SK-N-SH (cell line): ENCODE data around the gene PAM. TPM values are rescaled to one million over a fixed set of nuclear protein-coding genes. Genes with fewer than 3 reads are reported as not detected.

Experiments used
- CTCF ChIA-PET: fragments of 300-600, 350-600 bp; formaldehyde crosslinking; extraction: SDS; loops from one replicate; lab custom pipeline; 2021; lab: Yijun Ruan, JAX
- POLR2A ChIA-PET: fragments of 350-600 bp; sonication (Branson Sonifier 250); formaldehyde crosslinking; extraction: SDS; loops from one replicate; lab custom pipeline; 2020; ENCODE audit warnings: antibody characterized with exemption, inconsistent platforms; lab: Yijun Ruan, JAX
- DNase-seq: peaks from one replicate; pipeline ENCODE4 v3.0.0; 2012
- H2AFZ ChIP-seq: fragments of 200-600 bp; sonication (generic); 2 replicates; pipeline ENCODE4 v1.8.1; 2016; ENCODE audit warnings: antibody characterized with exemption, mild to moderate bottlenecking, low read depth
- H3F3A ChIP-seq: fragments of 200-600 bp; sonication (generic); replicated peaks from 2 replicates; pipeline ENCODE3; 2016; ENCODE audit warnings: antibody characterized with exemption, mild to moderate bottlenecking; ENCODE audit not compliant: insufficient read depth
- H3K27ac ChIP-seq, 2 experiments: fragments of 200-500 bp in 1 of 2; fragments of 200-600 bp in 1 of 2; sonication (Bioruptor generic) in 1 of 2; sonication (generic), shearing (Covaris generic) in 1 of 2; 2 replicates each; pipeline versions ENCODE4 v1.5.1 to v1.6.1; 2014 to 2016; ENCODE audit warnings: low read depth in 2 of 2, inconsistent platforms in 1 of 2, low read length in 1 of 2, mild to moderate bottlenecking in 1 of 2, mixed read lengths in 1 of 2
- H3K27me3 ChIP-seq: fragments of 200-600 bp; sonication (generic), shearing (Covaris generic); 2 replicates; pipeline ENCODE4 v1.6.1; 2016; ENCODE audit warnings: mixed run types; ENCODE audit not compliant: insufficient read depth
- H3K36me3 ChIP-seq, 2 experiments: fragments of 200-500 bp in 1 of 2; fragments of 200-600 bp in 1 of 2; sonication (Bioruptor generic) in 1 of 2; sonication (generic) in 1 of 2; replicated peaks in 1 of 2; 2 replicates each; pipeline versions ENCODE3 to v1.5.1; 2014 to 2016; ENCODE audit warnings: low read length in 1 of 2, mild to moderate bottlenecking in 1 of 2; ENCODE audit not compliant: insufficient read depth in 2 of 2, control insufficient read depth in 1 of 2
- H3K4me1 ChIP-seq, 2 experiments: fragments of 200-500 bp in 1 of 2; fragments of 200-600 bp in 1 of 2; sonication (Bioruptor generic) in 1 of 2; sonication (generic), shearing (Covaris generic) in 1 of 2; 2 replicates each; pipeline versions ENCODE4 v1.5.1 to v1.6.1; 2014 to 2016; ENCODE audit warnings: low read depth in 1 of 2, low read length in 1 of 2, mixed run types in 1 of 2; ENCODE audit not compliant: insufficient read depth in 2 of 2, control insufficient read depth in 1 of 2
- H3K4me2 ChIP-seq: fragments of 200-600 bp; sonication (generic), shearing (Covaris generic); 2 replicates; pipeline ENCODE4 v1.6.1; 2017; ENCODE audit warnings: mixed run types
- H3K4me3 ChIP-seq, 2 experiments: fragments of 200-500 bp in 1 of 2; fragments of 200-600 bp in 1 of 2; sonication (Bioruptor generic) in 1 of 2; sonication (generic), shearing (Covaris generic) in 1 of 2; 2 replicates each; pipeline versions ENCODE4 v1.5.1 to v1.8.1; 2014 to 2016; ENCODE audit warnings: low read depth in 2 of 2, inconsistent platforms in 1 of 2, low read length in 1 of 2, mild to moderate bottlenecking in 1 of 2, mixed read lengths in 1 of 2, moderate library complexity in 1 of 2
- H3K79me2 ChIP-seq: fragments of 200-600 bp; sonication (generic); 2 replicates; pipeline ENCODE4 v1.8.1; 2017; ENCODE audit warnings: mild to moderate bottlenecking; ENCODE audit not compliant: insufficient read depth
- H3K9ac ChIP-seq: fragments of 200-600 bp; sonication (generic); 2 replicates; pipeline ENCODE4 v1.6.1; 2017; ENCODE audit warnings: mixed run types
- H3K9me2 ChIP-seq: fragments of 200-600 bp; sonication (generic); 2 replicates; pipeline ENCODE4 v1.6.1; 2017; ENCODE audit warnings: mixed run types
- H3K9me3 ChIP-seq: fragments of 200-600 bp; sonication (generic); 2 replicates; pipeline ENCODE4 v1.6.1; 2017; ENCODE audit warnings: mixed run types, mild to moderate bottlenecking, moderate library complexity
- H4K20me1 ChIP-seq: fragments of 200-600 bp; sonication (generic); 2 replicates; pipeline ENCODE4 v1.6.1; 2017; ENCODE audit warnings: mild to moderate bottlenecking, mixed run types; ENCODE audit not compliant: insufficient read depth
- CTCF ChIP-seq: fragments of 200-600 bp; sonication (generic); IDR thresholded peaks from 2 replicates; pipeline ENCODE4 v1.6.1; 2017; ENCODE audit warnings: antibody characterized with exemption, mild to moderate bottlenecking, moderate library complexity
- ELF1 ChIP-seq: IDR thresholded peaks from 2 replicates; pipeline ENCODE4 v1.4.0; 2012
- EP300 ChIP-seq, 2 experiments: IDR thresholded peaks; 2 replicates each; pipeline versions ENCODE4 v1.4.0 to v1.6.1; 2012; ENCODE audit warnings: borderline replicate concordance in 1 of 2, low read depth in 1 of 2, low read length in 1 of 2
- FOSL2 ChIP-seq: IDR thresholded peaks from 2 replicates; pipeline ENCODE4 v1.4.0; 2012; ENCODE audit warnings: low read depth, mild to moderate bottlenecking, moderate library complexity, borderline replicate concordance
- FOXM1 ChIP-seq: IDR thresholded peaks from 2 replicates; pipeline ENCODE4 v1.4.0; 2012; ENCODE audit warnings: low read depth, mild to moderate bottlenecking
- GABPA ChIP-seq: IDR thresholded peaks from 2 replicates; pipeline ENCODE4 v1.4.0; 2012; ENCODE audit warnings: low read depth, mild to moderate bottlenecking
- IRF3 ChIP-seq: fragments of 150-350 bp; IDR thresholded peaks from 2 replicates; pipeline ENCODE4 v1.6.1; 2016; ENCODE audit warnings: mild to moderate bottlenecking, low read depth, low read length
- JUND ChIP-seq: IDR thresholded peaks from 2 replicates; pipeline ENCODE4 v1.4.0; 2012
- MAX ChIP-seq: IDR thresholded peaks from 2 replicates; pipeline ENCODE4 v1.4.0; 2012; ENCODE audit warnings: low read depth
- MEF2A ChIP-seq: IDR thresholded peaks from 2 replicates; pipeline ENCODE4 v1.4.0; 2012; ENCODE audit warnings: low read depth, borderline replicate concordance
- NFIC ChIP-seq: IDR thresholded peaks from 2 replicates; pipeline ENCODE4 v1.4.0; 2012; ENCODE audit warnings: borderline replicate concordance
- POLR2AphosphoS5 ChIP-seq: IDR thresholded peaks from 2 replicates; pipeline ENCODE4 v1.6.1; 2012; ENCODE audit warnings: low read depth, low read length
- RAD21 ChIP-seq: IDR thresholded peaks from 2 replicates; pipeline ENCODE4 v1.6.1; 2012; ENCODE audit warnings: mild to moderate bottlenecking, low read length
- RCOR1 ChIP-seq: fragments of 150-350 bp; IDR thresholded peaks from 2 replicates; pipeline ENCODE4 v1.6.1; 2017; ENCODE audit warnings: antibody characterized with exemption, low read length
- RXRA ChIP-seq: IDR thresholded peaks from 2 replicates; pipeline ENCODE4 v1.4.0; 2012; ENCODE audit warnings: low read depth, mild to moderate bottlenecking, borderline replicate concordance
- SIN3A ChIP-seq: IDR thresholded peaks from 2 replicates; pipeline ENCODE4 v1.6.1; 2012; ENCODE audit warnings: low read depth, mild to moderate bottlenecking, low read length, moderate library complexity, borderline replicate concordance
- SMC3 ChIP-seq: IDR thresholded peaks from 2 replicates; pipeline ENCODE4 v1.6.1; 2012; ENCODE audit warnings: low read depth, low read length, improper control_type of control experiment
- TAF1 ChIP-seq: IDR thresholded peaks from 2 replicates; pipeline ENCODE4 v1.6.1; 2012; ENCODE audit warnings: low read depth, mild to moderate bottlenecking, low read length, moderate library complexity, borderline replicate concordance
- TCF12 ChIP-seq: IDR thresholded peaks from 2 replicates; pipeline ENCODE4 v1.4.0; 2012
- TEAD4 ChIP-seq: IDR thresholded peaks from 2 replicates; pipeline ENCODE4 v1.4.0; 2012; ENCODE audit warnings: mild to moderate bottlenecking, borderline replicate concordance; ENCODE audit not compliant: insufficient read depth
- USF2 ChIP-seq: fragments of 150-350 bp; IDR thresholded peaks from 2 replicates; pipeline ENCODE4 v1.6.1; 2017; ENCODE audit warnings: antibody characterized with exemption, low read length, low read depth, borderline replicate concordance
- YY1 ChIP-seq: IDR thresholded peaks from 2 replicates; pipeline ENCODE4 v1.4.0; 2012; ENCODE audit warnings: low read depth, mild to moderate bottlenecking
- ZBTB33 ChIP-seq: IDR thresholded peaks from 2 replicates; pipeline ENCODE4 v1.4.0; 2012; ENCODE audit warnings: low read depth, borderline replicate concordance
- WGBS: methylation state at CpG from one replicate; pipeline ENCODE4 v1.1.6; 2017; ENCODE audit warnings: low lambda C conversion rate; 5-methylcytosine and 5-hydroxymethylcytosine counted together
- polyA plus RNA-seq, 3 experiments: library from polyadenylated mRNA; depleted of rRNA; stranded (reverse); fragments of >200 nt; gene quantifications; 2 replicates each; pipeline ENCODE4 v1.2.3, GENCODE V29; 2012
- TF ChIP-seq, protein P1 (sequence below): IDR thresholded peaks from 2 replicates; pipeline ENCODE4 v1.4.0; 2012; ENCODE audit warnings: low read depth, borderline replicate concordance
- TF ChIP-seq, protein P2 (sequence below): IDR thresholded peaks from 2 replicates; pipeline ENCODE4; 2012

PAM gene
- polyA plus RNA-seq, 1 of the 3 experiments (the other 2 are of a cell fraction): 507 TPM

DNA sequence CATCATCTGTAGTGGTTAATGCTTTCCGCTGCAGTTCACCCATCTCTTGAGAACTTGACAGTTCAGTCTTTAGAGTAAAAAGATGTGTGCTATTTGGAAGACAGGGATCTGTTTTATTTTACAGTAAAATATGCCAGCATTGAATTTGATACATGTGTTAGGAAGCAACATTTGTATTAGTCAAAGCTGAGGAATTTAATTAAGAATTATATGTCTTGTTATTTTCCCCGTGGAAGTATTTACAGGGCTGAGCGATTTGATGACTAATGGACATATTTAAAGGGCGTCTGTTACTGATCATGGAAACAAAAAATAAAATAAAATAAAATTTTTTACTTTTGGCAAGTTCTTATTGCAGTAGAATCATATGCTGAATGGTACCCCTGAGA lies 101.3 kb downstream of the PAM start:
- Histone ChIP-seq H3K27ac (peak overlapping the region; percentile 94 to 96), H3K27me3 (no peaks in the 10 kb centered on the region), H4K20me1 (no peaks in the 10 kb centered on the region), H3K36me3 (no peaks in the 10 kb centered on the region), H3K4me2 (peak overlapping the region; percentile 76), H3F3A (peaks cover 63% of the 10 kb centered on the region), H2AFZ (no peak overlapping the region), H3K79me2 (peaks cover 28% of the 10 kb centered on the region), H3K9ac (peak overlapping the region; percentile 58; the same call in 1 of the 2 replicates), H3K9me3 (no peaks in the 10 kb centered on the region), H3K4me3 (peak overlapping the region; percentile 26 to 50; a peak in 3 of 4 replicates), H3K4me1 (peaks cover 4 to 39% of the 10 kb centered on the region in 2 experiments; a peak in 3 of 4 replicates), H3K9me2 (no peaks in the 10 kb centered on the region)
- no peak for TF ChIP-seq IRF3
- TF ChIP-seq FOSL2: peak; percentile 90
- TF ChIP-seq TCF12: peak; percentile 100
- TF ChIP-seq CTCF: no peak
- peak; percentile 79 for TF ChIP-seq ZBTB33
- TF ChIP-seq JUND: peak; percentile 96
- TF ChIP-seq POLR2AphosphoS5: peak; percentile 91; the same call in 1 of the 2 replicates
- TF ChIP-seq, protein P1, sequence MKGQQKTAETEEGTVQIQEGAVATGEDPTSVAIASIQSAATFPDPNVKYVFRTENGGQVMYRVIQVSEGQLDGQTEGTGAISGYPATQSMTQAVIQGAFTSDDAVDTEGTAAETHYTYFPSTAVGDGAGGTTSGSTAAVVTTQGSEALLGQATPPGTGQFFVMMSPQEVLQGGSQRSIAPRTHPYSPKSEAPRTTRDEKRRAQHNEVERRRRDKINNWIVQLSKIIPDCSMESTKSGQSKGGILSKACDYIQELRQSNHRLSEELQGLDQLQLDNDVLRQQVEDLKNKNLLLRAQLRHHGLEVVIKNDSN: no peak
- TF ChIP-seq RXRA: peak; percentile 57; the same call in 1 of the 2 replicates
- no peak for TF ChIP-seq TAF1
- peak; percentile 90 for TF ChIP-seq NFIC
- TF ChIP-seq EP300 (IDR thresholded peaks at IDR 0.05; ENCODE audit: borderline replicate concordance in 1 of 2, low read depth in 1 of 2, low read length in 1 of 2): peak; percentile 86 to 99
- 0 out of 2 replicates have a peak, but pooled peaks have one; percentile 44 for TF ChIP-seq YY1
- TF ChIP-seq, protein P2, sequence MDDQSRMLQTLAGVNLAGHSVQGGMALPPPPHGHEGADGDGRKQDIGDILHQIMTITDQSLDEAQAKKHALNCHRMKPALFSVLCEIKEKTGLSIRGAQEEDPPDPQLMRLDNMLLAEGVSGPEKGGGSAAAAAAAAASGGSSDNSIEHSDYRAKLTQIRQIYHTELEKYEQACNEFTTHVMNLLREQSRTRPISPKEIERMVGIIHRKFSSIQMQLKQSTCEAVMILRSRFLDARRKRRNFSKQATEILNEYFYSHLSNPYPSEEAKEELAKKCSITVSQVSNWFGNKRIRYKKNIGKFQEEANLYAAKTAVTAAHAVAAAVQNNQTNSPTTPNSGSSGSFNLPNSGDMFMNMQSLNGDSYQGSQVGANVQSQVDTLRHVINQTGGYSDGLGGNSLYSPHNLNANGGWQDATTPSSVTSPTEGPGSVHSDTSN: peak; percentile 98
- peak; percentile 97 for TF ChIP-seq TEAD4
- peak; percentile 73; the same call in 1 of the 2 replicates for TF ChIP-seq SIN3A
- TF ChIP-seq MEF2A: peak; percentile 76; the same call in 1 of the 2 replicates
- TF ChIP-seq ELF1: 0 out of 2 replicates have a peak, but pooled peaks have one; percentile 22
- peak; percentile 65 for TF ChIP-seq MAX
- no peak for TF ChIP-seq GABPA
- no peak for TF ChIP-seq SMC3
- TF ChIP-seq FOXM1: peak; percentile 96
- no peak for TF ChIP-seq RCOR1
- no peak for TF ChIP-seq USF2
- TF ChIP-seq RAD21: no peak
- 4% methylated on average over 4 of the region's 4 CpGs for WGBS
- POLR2A ChIA-PET: no interaction called here
- CTCF ChIA-PET: interaction anchor here (1.6 to 2.1 kb wide), 2 partner anchors 10 to 76 kb away, joined by 4 to 7 read pairs; no protein-coding TSS in a partner anchor
- DNase-seq: no peak
